MCF 10A (cell line): ENCODE results near the gene TRPM3. TPM values are rescaled to one million over a fixed set of nuclear protein-coding genes. Genes with fewer than 3 reads are reported as not detected.

Source experiments
- BruUV-seq: library from RNA; stranded (reverse); fragments of 400-500 nt; replicated peaks from 2 replicates; lab custom pipeline; 2021; lab: Mats Ljungman, UMichigan
- CTCF ChIA-PET: fragments of 300-600 bp; sonication (Branson Sonifier 250); formaldehyde crosslinking; extraction: SDS; loops from one replicate; lab custom pipeline; 2021; ENCODE audit warnings: antibody characterized with exemption, inconsistent platforms; lab: Yijun Ruan, JAX
- POLR2A ChIA-PET: fragments of 300-600, 350-650 bp; sonication (Branson Sonifier 250); formaldehyde crosslinking; extraction: SDS; loops from one replicate; lab custom pipeline; 2020; ENCODE audit warnings: antibody characterized with exemption, inconsistent platforms; lab: Yijun Ruan, JAX
- DNase-seq: peaks from one replicate; pipeline ENCODE4 v3.0.0-alpha.2; 2018; ENCODE audit not compliant: unreplicated experiment
- H3K27ac Mint-ChIP-seq: one replicate; pipeline ENCODE4 v1.8.0; 2022; ENCODE audit warnings: mild to moderate bottlenecking, low read depth, mixed read lengths; ENCODE audit not compliant: unreplicated experiment
- H3K27me3 Mint-ChIP-seq: one replicate; pipeline ENCODE4 v1.8.0; 2022; ENCODE audit warnings: mixed read lengths; ENCODE audit not compliant: insufficient read depth, unreplicated experiment
- H3K36me3 Mint-ChIP-seq: one replicate; pipeline ENCODE4 v1.8.0; 2022; ENCODE audit warnings: mild to moderate bottlenecking, moderate library complexity, mixed read lengths; ENCODE audit not compliant: insufficient read depth, unreplicated experiment
- H3K4me1 Mint-ChIP-seq: one replicate; pipeline ENCODE4 v1.8.0; 2022; ENCODE audit warnings: mixed read lengths; ENCODE audit not compliant: insufficient read depth, unreplicated experiment
- H3K4me3 Mint-ChIP-seq: one replicate; pipeline ENCODE4 v1.8.0; 2022; ENCODE audit warnings: mild to moderate bottlenecking, moderate library complexity, mixed read lengths; ENCODE audit not compliant: unreplicated experiment
- H3K9me3 Mint-ChIP-seq: one replicate; pipeline ENCODE4 v1.8.0; 2022; ENCODE audit warnings: mixed read lengths; ENCODE audit not compliant: unreplicated experiment
- intact Hi-C: fragments of 100-400 bp; cut with micrococcal nuclease; formaldehyde crosslinking; loops from 2 replicates; pipeline ENCODE4 v1.14.1; 2022
- total RNA-seq: library from RNA; stranded (reverse); gene quantifications from 2 replicates; pipeline ENCODE4 v1.2.3, GENCODE V29; 2022
- TF ChIP-seq, protein P1 (sequence below): fragments of 200-600 bp; IDR thresholded peaks from one replicate; pipeline ENCODE4 v1.8.0; 2022; ENCODE audit warnings: antibody characterized with exemption, mild to moderate bottlenecking; ENCODE audit not compliant: unreplicated experiment

The TRPM3 gene
- total RNA-seq, 1 experiment from 2014 or later: 0.44 TPM

DNA sequence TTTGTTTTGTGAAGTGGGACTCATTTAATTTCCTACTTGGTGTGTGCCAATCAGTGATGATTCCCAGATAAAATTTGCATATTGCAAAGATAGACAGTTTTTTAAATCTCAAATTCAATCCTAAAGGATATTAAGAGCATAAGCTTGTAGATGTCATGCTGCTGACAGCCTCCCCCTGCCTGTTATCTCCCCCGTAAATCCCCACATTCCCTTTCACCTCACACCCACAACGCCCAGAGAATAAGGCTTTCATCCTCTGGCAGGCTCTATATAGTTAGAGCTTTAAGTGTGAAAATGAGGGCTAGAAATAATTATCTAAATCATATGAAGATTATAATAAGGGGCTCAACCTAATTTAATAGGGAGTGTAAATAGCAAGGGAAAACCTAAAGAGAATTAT is 265.0 kb downstream of the TRPM3 start:
- intact Hi-C loops: no loop called here
- Mint-ChIP-seq H3K4me1 (no peaks in the 10 kb centered on the region), H3K4me3 (no peak overlapping the region), H3K27ac (no peak overlapping the region), H3K9me3 (no peaks in the 10 kb centered on the region), H3K27me3 (no peaks in the 10 kb centered on the region), H3K36me3 (no peaks in the 10 kb centered on the region)
- POLR2A ChIA-PET: interaction anchor here (0.6 kb wide), 1 partner anchor 36 kb away, joined by 3 read pairs; no protein-coding TSS in a partner anchor
- no TSS peak for BruUV-seq
- CTCF ChIA-PET: no interaction called here
- no peak for DNase-seq
- TF ChIP-seq, protein P1, sequence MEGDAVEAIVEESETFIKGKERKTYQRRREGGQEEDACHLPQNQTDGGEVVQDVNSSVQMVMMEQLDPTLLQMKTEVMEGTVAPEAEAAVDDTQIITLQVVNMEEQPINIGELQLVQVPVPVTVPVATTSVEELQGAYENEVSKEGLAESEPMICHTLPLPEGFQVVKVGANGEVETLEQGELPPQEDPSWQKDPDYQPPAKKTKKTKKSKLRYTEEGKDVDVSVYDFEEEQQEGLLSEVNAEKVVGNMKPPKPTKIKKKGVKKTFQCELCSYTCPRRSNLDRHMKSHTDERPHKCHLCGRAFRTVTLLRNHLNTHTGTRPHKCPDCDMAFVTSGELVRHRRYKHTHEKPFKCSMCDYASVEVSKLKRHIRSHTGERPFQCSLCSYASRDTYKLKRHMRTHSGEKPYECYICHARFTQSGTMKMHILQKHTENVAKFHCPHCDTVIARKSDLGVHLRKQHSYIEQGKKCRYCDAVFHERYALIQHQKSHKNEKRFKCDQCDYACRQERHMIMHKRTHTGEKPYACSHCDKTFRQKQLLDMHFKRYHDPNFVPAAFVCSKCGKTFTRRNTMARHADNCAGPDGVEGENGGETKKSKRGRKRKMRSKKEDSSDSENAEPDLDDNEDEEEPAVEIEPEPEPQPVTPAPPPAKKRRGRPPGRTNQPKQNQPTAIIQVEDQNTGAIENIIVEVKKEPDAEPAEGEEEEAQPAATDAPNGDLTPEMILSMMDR: no peak

DNA sequence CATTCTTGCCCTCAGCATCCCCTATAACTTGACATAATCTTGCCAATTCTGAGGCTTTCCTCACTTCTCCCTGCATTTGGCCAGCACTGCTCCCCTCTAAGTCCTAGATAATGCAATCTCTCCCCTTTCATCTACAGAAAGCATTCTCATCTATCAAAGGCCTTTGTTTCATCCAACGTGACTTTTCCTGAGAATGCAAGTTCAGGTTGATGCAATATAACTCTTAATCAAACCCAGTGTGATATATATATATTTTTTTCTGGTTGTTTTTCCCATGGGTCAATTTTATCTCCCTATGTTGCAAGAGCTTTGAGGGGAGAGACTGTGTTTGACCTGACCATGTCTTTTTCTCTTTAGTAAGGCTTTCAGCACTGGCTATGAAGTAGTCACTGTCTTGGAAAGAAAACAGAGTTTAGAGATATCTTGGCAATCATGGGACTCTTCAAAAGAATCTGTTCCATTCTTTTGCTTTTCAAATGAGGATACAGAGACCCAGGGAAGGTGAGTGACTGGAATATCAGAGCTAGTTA is 268.6 kb downstream of the TRPM3 start:
- Mint-ChIP-seq H3K27ac (no peak overlapping the region), H3K27me3 (no peaks in the 10 kb centered on the region), H3K4me3 (no peak overlapping the region), H3K9me3 (no peaks in the 10 kb centered on the region), H3K4me1 (no peaks in the 10 kb centered on the region), H3K36me3 (no peaks in the 10 kb centered on the region)
- DNase-seq: no peak
- TF ChIP-seq, protein P1: no peak
- CTCF ChIA-PET: interaction anchor here (0.5 kb wide), 1 partner anchor 156 kb away, joined by 3 read pairs; no protein-coding TSS in a partner anchor
- BruUV-seq: no TSS peak
- intact Hi-C loops: no loop called here
- POLR2A ChIA-PET: no interaction called here

DNA sequence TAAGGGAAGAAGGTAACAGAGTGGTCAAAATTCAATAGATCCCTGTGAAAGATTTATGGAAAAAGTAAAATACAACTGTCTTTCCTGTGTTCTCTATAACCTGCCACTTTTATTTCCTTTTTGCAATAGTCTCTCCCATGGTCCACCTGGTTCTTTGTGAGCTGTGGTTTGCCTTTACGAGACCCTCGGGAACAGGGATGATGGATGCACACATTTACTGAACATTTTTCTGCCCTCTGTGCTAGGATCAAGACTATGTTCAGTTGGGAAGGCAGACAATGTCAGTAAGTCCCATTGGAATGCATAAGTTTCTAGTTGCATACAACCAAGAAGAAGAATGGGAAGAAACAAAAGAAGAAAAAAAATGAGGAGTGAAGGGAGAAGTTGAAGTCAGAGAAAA is 281.2 kb downstream of the TRPM3 start:
- Mint-ChIP-seq H3K36me3 (no peaks in the 10 kb centered on the region), H3K4me3 (no peak overlapping the region), H3K27ac (no peak overlapping the region), H3K27me3 (peaks cover 11% of the 10 kb centered on the region), H3K9me3 (no peaks in the 10 kb centered on the region), H3K4me1 (no peaks in the 10 kb centered on the region)
- DNase-seq: no peak
- BruUV-seq: no TSS peak
- POLR2A ChIA-PET: no interaction called here
- intact Hi-C loops: no loop called here
- CTCF ChIA-PET: no interaction called here
- TF ChIP-seq, protein P1: no peak

DNA sequence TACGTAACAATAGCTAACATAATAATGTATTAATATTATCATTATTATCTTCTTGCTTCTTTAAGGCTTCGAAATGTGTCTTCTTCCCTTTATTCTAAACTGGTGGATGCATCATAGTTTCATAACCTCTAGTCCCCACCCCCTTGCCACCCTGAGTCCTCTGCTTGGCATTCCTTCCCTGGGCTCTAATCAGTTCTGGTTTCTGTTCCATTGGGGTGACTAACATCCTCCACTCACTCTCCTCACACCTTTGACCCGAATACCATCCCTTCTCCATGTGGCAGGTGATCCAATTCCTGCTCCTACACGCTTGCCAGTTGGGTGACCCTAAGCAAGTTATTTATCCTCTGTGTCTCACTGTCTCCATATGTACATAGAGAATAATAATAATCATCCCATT is 286.1 kb downstream of the TRPM3 start:
- Mint-ChIP-seq H3K4me3 (no peak overlapping the region), H3K27me3 (peaks cover 5% of the 10 kb centered on the region), H3K9me3 (no peaks in the 10 kb centered on the region), H3K27ac (no peak overlapping the region), H3K4me1 (no peaks in the 10 kb centered on the region), H3K36me3 (no peaks in the 10 kb centered on the region)
- ChIA-PET CTCF (interaction anchor here (0.9 kb wide), 1 partner anchor 8 kb away, joined by 3 read pairs; no protein-coding TSS in a partner anchor), POLR2A (interaction anchor here (0.6 kb wide), 1 partner anchor 188 kb away, joined by 3 read pairs; no protein-coding TSS in a partner anchor)
- peak; percentile 8 for DNase-seq
- TF ChIP-seq, protein P1: no peak
- intact Hi-C loops: loop anchor here (10.0 kb wide), 1 partner anchor 409 kb away; no protein-coding TSS in a partner anchor
- no TSS peak for BruUV-seq
